MCF 10A (cell line): Measurements from ENCODE around the gene PPP2R5C. TPM values are rescaled to one million over a fixed set of nuclear protein-coding genes. Genes with fewer than 3 reads are reported as not detected.

ENCODE experiments used
- BruUV-seq: library from RNA; stranded (reverse); fragments of 400-500 nt; replicated peaks from 2 replicates; lab custom pipeline; 2021; lab: Mats Ljungman, UMichigan
- CTCF ChIA-PET: fragments of 300-600 bp; sonication (Branson Sonifier 250); formaldehyde crosslinking; extraction: SDS; loops from one replicate; lab custom pipeline; 2021; ENCODE audit warnings: antibody characterized with exemption, inconsistent platforms; lab: Yijun Ruan, JAX
- POLR2A ChIA-PET: fragments of 300-600, 350-650 bp; sonication (Branson Sonifier 250); formaldehyde crosslinking; extraction: SDS; loops from one replicate; lab custom pipeline; 2020; ENCODE audit warnings: antibody characterized with exemption, inconsistent platforms; lab: Yijun Ruan, JAX
- DNase-seq: peaks from one replicate; pipeline ENCODE4 v3.0.0-alpha.2; 2018; ENCODE audit not compliant: unreplicated experiment
- H3K27ac Mint-ChIP-seq: one replicate; pipeline ENCODE4 v1.8.0; 2022; ENCODE audit warnings: mild to moderate bottlenecking, low read depth, mixed read lengths; ENCODE audit not compliant: unreplicated experiment
- H3K27me3 Mint-ChIP-seq: one replicate; pipeline ENCODE4 v1.8.0; 2022; ENCODE audit warnings: mixed read lengths; ENCODE audit not compliant: insufficient read depth, unreplicated experiment
- H3K36me3 Mint-ChIP-seq: one replicate; pipeline ENCODE4 v1.8.0; 2022; ENCODE audit warnings: mild to moderate bottlenecking, moderate library complexity, mixed read lengths; ENCODE audit not compliant: insufficient read depth, unreplicated experiment
- H3K4me1 Mint-ChIP-seq: one replicate; pipeline ENCODE4 v1.8.0; 2022; ENCODE audit warnings: mixed read lengths; ENCODE audit not compliant: insufficient read depth, unreplicated experiment
- H3K4me3 Mint-ChIP-seq: one replicate; pipeline ENCODE4 v1.8.0; 2022; ENCODE audit warnings: mild to moderate bottlenecking, moderate library complexity, mixed read lengths; ENCODE audit not compliant: unreplicated experiment
- H3K9me3 Mint-ChIP-seq: one replicate; pipeline ENCODE4 v1.8.0; 2022; ENCODE audit warnings: mixed read lengths; ENCODE audit not compliant: unreplicated experiment
- intact Hi-C: fragments of 100-400 bp; cut with micrococcal nuclease; formaldehyde crosslinking; loops from 2 replicates; pipeline ENCODE4 v1.14.1; 2022
- total RNA-seq: library from RNA; stranded (reverse); gene quantifications from 2 replicates; pipeline ENCODE4 v1.2.3, GENCODE V29; 2022
- TF ChIP-seq, protein P1 (sequence below): fragments of 200-600 bp; IDR thresholded peaks from one replicate; pipeline ENCODE4 v1.8.0; 2022; ENCODE audit warnings: antibody characterized with exemption, mild to moderate bottlenecking; ENCODE audit not compliant: unreplicated experiment

The PPP2R5C gene
- total RNA-seq, 1 experiment from 2014 or later, result 118 TPM

GRCh38 chr14:101884934-101885576 lies 123.5 kb downstream of the PPP2R5C start:
- Mint-ChIP-seq H3K9me3 (no peaks in the 10 kb centered on the region), H3K4me1 (no peaks in the 10 kb centered on the region), H3K27ac (no peak overlapping the region), H3K4me3 (no peak overlapping the region), H3K36me3 (peaks cover 54% of the 10 kb centered on the region), H3K27me3 (no peaks in the 10 kb centered on the region)
- ChIA-PET CTCF (no interaction called here), POLR2A (no interaction called here)
- intact Hi-C loops, result loop anchor here (10.0 kb wide), 1 partner anchor 110 kb away; no protein-coding TSS in a partner anchor
- TF ChIP-seq, protein P1, sequence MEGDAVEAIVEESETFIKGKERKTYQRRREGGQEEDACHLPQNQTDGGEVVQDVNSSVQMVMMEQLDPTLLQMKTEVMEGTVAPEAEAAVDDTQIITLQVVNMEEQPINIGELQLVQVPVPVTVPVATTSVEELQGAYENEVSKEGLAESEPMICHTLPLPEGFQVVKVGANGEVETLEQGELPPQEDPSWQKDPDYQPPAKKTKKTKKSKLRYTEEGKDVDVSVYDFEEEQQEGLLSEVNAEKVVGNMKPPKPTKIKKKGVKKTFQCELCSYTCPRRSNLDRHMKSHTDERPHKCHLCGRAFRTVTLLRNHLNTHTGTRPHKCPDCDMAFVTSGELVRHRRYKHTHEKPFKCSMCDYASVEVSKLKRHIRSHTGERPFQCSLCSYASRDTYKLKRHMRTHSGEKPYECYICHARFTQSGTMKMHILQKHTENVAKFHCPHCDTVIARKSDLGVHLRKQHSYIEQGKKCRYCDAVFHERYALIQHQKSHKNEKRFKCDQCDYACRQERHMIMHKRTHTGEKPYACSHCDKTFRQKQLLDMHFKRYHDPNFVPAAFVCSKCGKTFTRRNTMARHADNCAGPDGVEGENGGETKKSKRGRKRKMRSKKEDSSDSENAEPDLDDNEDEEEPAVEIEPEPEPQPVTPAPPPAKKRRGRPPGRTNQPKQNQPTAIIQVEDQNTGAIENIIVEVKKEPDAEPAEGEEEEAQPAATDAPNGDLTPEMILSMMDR, result no peak
- BruUV-seq, result no TSS peak
- no peak for DNase-seq

DNA sequence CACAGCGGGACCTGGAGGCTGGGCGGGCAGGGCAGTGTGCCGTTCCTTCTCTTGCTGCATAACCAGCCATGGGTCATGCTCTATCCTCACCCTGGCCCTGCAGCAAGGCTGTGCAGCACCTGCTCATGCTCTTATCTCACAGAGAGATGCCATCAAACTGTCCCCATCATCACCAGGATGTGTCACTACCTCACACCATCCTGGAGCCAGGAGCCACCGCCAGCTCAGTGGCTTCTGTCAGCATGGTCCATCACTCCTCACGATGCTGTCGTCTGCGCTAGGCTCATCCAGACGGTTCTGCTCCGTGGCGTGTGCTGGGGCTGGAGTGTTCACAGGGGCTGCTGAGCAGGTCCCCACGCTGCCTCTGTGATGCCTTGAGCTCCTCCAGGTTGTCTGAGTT lies 125.7 kb downstream of the PPP2R5C start:
- BruUV-seq, result no TSS peak
- Mint-ChIP-seq H3K36me3 (peaks cover 61% of the 10 kb centered on the region), H3K9me3 (no peaks in the 10 kb centered on the region), H3K27ac (no peak overlapping the region), H3K4me1 (no peaks in the 10 kb centered on the region), H3K4me3 (no peak overlapping the region), H3K27me3 (no peaks in the 10 kb centered on the region)
- intact Hi-C loops, result loop anchor here (10.0 kb wide), 1 partner anchor 112 kb away; no protein-coding TSS in a partner anchor
- TF ChIP-seq, protein P1, result no peak
- ChIA-PET CTCF (interaction anchor here (1.0 to 1.5 kb wide), 3 partner anchors 12 to 180 kb away, joined by 3 to 5 read pairs (median 5); no protein-coding TSS in a partner anchor), POLR2A (interaction anchor here (0.7 kb wide), 1 partner anchor 77 kb away, joined by 3 read pairs; no protein-coding TSS in a partner anchor)
- DNase-seq, result no peak

GRCh38 chr14:101888182-101888581 lies 126.7 kb downstream of the PPP2R5C start:
- no TSS peak for BruUV-seq
- intact Hi-C loops, result loop anchor here (10.0 kb wide), 1 partner anchor 113 kb away; no protein-coding TSS in a partner anchor
- Mint-ChIP-seq H3K27me3 (no peaks in the 10 kb centered on the region), H3K27ac (no peak overlapping the region), H3K36me3 (peaks cover 55% of the 10 kb centered on the region), H3K9me3 (no peaks in the 10 kb centered on the region), H3K4me1 (no peaks in the 10 kb centered on the region), H3K4me3 (no peak overlapping the region)
- ChIA-PET CTCF (interaction anchor here (1.5 kb wide), 1 partner anchor 13 kb away, joined by 5 read pairs; no protein-coding TSS in a partner anchor), POLR2A (interaction anchor here (0.6 to 0.7 kb wide), 2 partner anchors 78 to 93 kb away, joined by 3 read pairs; no protein-coding TSS in a partner anchor)
- no peak for DNase-seq
- TF ChIP-seq, protein P1, result no peak

GRCh38 chr14:101889366-101889765 lies 127.9 kb downstream of the PPP2R5C start:
- no peak overlapping the region for H3K4me3 Mint-ChIP-seq
- DNase-seq, result no peak
- no TSS peak for BruUV-seq
- ChIA-PET CTCF (no interaction called here), POLR2A (no interaction called here)
- H3K27me3 Mint-ChIP-seq, result no peaks in the 10 kb centered on the region
- TF ChIP-seq, protein P1, result no peak
- no peaks in the 10 kb centered on the region for H3K9me3 Mint-ChIP-seq
- no peaks in the 10 kb centered on the region for H3K4me1 Mint-ChIP-seq
- peaks cover 67% of the 10 kb centered on the region for H3K36me3 Mint-ChIP-seq
- no peak overlapping the region for H3K27ac Mint-ChIP-seq
- intact Hi-C loops, result loop anchor here (10.0 kb wide), 1 partner anchor 115 kb away; no protein-coding TSS in a partner anchor
